Astrocyte (in vitro differentiated cells and primary cell): Measurements from ENCODE around the gene GRB10. TPM values are rescaled to one million over a fixed set of nuclear protein-coding genes. Genes with fewer than 3 reads are reported as not detected.

Source experiments
- DNase-seq: peaks from one replicate; pipeline ENCODE4 v3.0.0-alpha.2; 2010; ENCODE audit warnings: low read depth
- FAIRE-seq: peaks from 2 replicates; lab custom pipeline; 2011; peaks lifted over from hg19 to GRCh38; lab: Jason Lieb, UNC
- H2AFZ ChIP-seq: 2 replicates; pipeline ENCODE4 v1.6.0; 2012; ENCODE audit warnings: low read depth, low read length, inconsistent platforms
- H3K27ac ChIP-seq: 2 replicates; pipeline ENCODE4 v1.5.1; 2011; ENCODE audit warnings: low read depth, low read length, inconsistent platforms
- H3K27me3 ChIP-seq: 2 replicates; pipeline ENCODE4 v1.6.0; 2011; ENCODE audit warnings: low read length, inconsistent platforms; ENCODE audit not compliant: insufficient read depth
- H3K36me3 ChIP-seq: 2 replicates; pipeline ENCODE4 v1.5.1; 2011; ENCODE audit warnings: low read length, inconsistent platforms; ENCODE audit not compliant: insufficient read depth
- H3K4me1 ChIP-seq: 2 replicates; pipeline ENCODE4 v1.5.1; 2011; ENCODE audit warnings: low read length, inconsistent platforms; ENCODE audit not compliant: insufficient read depth
- H3K4me2 ChIP-seq: 2 replicates; pipeline ENCODE4 v1.6.0; 2012; ENCODE audit warnings: low read length, inconsistent platforms
- H3K4me3 ChIP-seq: 2 replicates; pipeline ENCODE4 v1.5.1; 2011; ENCODE audit warnings: low read depth, mild to moderate bottlenecking, low read length, inconsistent platforms; ENCODE audit not compliant: insufficient read depth
- H3K79me2 ChIP-seq: 2 replicates; pipeline ENCODE4 v1.6.0; 2012; ENCODE audit warnings: mild to moderate bottlenecking, low read length, inconsistent platforms; ENCODE audit not compliant: insufficient read depth
- H3K9ac ChIP-seq: 2 replicates; pipeline ENCODE4 v1.6.0; 2012; ENCODE audit warnings: mild to moderate bottlenecking, low read length, inconsistent platforms
- H3K9me3 ChIP-seq: 2 replicates; pipeline ENCODE4 v1.5.1; 2012; ENCODE audit warnings: low read depth, mild to moderate bottlenecking, low read length, inconsistent platforms; ENCODE audit not compliant: insufficient read depth
- H4K20me1 ChIP-seq: 2 replicates; pipeline ENCODE4 v1.6.0; 2012; ENCODE audit warnings: low read length, inconsistent platforms; ENCODE audit not compliant: insufficient read depth
- H3K27ac Mint-ChIP-seq: one replicate; pipeline ENCODE4 v1.8.0; 2021; ENCODE audit warnings: mild to moderate bottlenecking, mixed read lengths; ENCODE audit not compliant: unreplicated experiment
- H3K27me3 Mint-ChIP-seq: one replicate; pipeline ENCODE4 v1.8.0; 2021; ENCODE audit warnings: low read depth, mixed read lengths; ENCODE audit not compliant: unreplicated experiment
- H3K36me3 Mint-ChIP-seq: one replicate; pipeline ENCODE4 v1.8.0; 2021; ENCODE audit warnings: low read depth, mixed read lengths; ENCODE audit not compliant: unreplicated experiment
- H3K4me1 Mint-ChIP-seq: one replicate; pipeline ENCODE4 v1.8.0; 2021; ENCODE audit warnings: low read depth, mixed read lengths; ENCODE audit not compliant: unreplicated experiment
- H3K4me3 Mint-ChIP-seq: one replicate; pipeline ENCODE4 v1.8.0; 2021; ENCODE audit warnings: mild to moderate bottlenecking, moderate library complexity, mixed read lengths; ENCODE audit not compliant: unreplicated experiment
- H3K9me3 Mint-ChIP-seq: one replicate; pipeline ENCODE4 v1.8.0; 2021; ENCODE audit warnings: mild to moderate bottlenecking, mixed read lengths; ENCODE audit not compliant: unreplicated experiment
- EZH2 ChIP-seq: IDR thresholded peaks from 2 replicates; pipeline ENCODE4 v1.6.1; 2012; ENCODE audit warnings: mild to moderate bottlenecking, low read length, inconsistent platforms; ENCODE audit not compliant: insufficient read depth
- total RNA-seq: library from RNA; stranded (reverse); gene quantifications from 2 replicates; pipeline ENCODE4 v1.2.1, GENCODE V29; 2021
- TF ChIP-seq, protein P1 (sequence below): IDR thresholded peaks from 2 replicates; pipeline ENCODE4 v1.5.1; 2011; ENCODE audit warnings: low read depth, mild to moderate bottlenecking, inconsistent platforms, low read length, moderate library complexity; ENCODE audit not compliant: insufficient read depth

The GRB10 gene
- total RNA-seq, 1 donor from 2014 or later = 81.9 TPM

DNA sequence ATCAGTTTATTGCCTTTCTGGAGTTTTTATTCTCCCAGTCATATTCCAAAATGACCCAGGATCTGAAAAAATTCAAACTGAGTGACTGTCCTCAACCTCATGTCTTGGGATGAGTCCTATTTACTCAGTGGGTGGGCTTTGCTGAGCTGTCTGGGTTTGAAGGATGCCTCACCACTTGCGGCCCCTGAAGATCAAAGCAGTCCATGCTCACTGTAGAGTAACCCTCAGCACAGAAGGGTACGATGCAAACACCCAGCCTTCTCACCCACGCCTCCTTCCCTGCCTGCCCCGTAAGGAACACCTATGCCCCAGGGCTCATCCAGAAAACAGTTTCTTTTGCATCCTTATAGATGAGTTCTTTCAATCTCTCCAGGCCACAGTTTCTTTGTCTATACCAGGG, 42.2 kb upstream of the GRB10 start:
- H3K4me3 Mint-ChIP-seq = no peak overlapping the region
- no peak for TF ChIP-seq EZH2
- no peaks in the 10 kb centered on the region for H3K27me3 Mint-ChIP-seq
- H3K36me3 Mint-ChIP-seq = no peaks in the 10 kb centered on the region
- no peaks in the 10 kb centered on the region for H3K36me3 ChIP-seq
- H3K4me1 Mint-ChIP-seq = peaks cover 45% of the 10 kb centered on the region
- no peaks in the 10 kb centered on the region for H4K20me1 ChIP-seq
- no peak overlapping the region for H3K27ac ChIP-seq
- peaks cover 45% of the 10 kb centered on the region for H3K4me1 ChIP-seq
- no peaks in the 10 kb centered on the region for H3K9me3 Mint-ChIP-seq
- no peak overlapping the region for H3K27ac Mint-ChIP-seq
- FAIRE-seq (peak; percentile 47), DNase-seq (no peak)
- H2AFZ ChIP-seq = no peak overlapping the region
- H3K9ac ChIP-seq = no peak overlapping the region
- H3K79me2 ChIP-seq = no peaks in the 10 kb centered on the region
- H3K9me3 ChIP-seq = no peaks in the 10 kb centered on the region
- H3K4me2 ChIP-seq = peak overlapping the region; percentile 6
- H3K4me3 ChIP-seq = no peak overlapping the region
- no peaks in the 10 kb centered on the region for H3K27me3 ChIP-seq

DNA sequence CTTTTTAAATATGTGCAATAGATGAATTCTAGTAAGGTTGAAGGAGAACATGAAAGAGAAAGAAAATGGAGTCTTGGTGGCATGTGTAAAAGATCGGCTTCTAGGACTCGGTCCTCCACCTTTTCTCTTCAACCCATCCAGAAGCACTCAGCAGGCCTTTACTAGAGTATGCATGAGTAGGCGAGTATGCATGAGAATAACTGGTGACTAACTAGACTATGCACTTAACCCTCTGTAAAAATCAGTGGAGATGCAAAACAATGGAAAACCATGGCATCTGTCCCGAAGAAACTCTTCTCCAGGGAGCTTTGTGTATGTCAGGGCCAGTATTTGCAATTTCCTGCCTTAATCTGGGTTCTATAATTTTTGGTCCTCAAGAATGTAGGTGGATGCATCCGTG, 40.0 kb upstream of the GRB10 start:
- peak overlapping the region; percentile 75 for H3K27ac ChIP-seq
- Mint-ChIP-seq H3K27ac (no peak overlapping the region), H3K9me3 (no peaks in the 10 kb centered on the region), H3K4me1 (peaks cover 34% of the 10 kb centered on the region), H3K27me3 (no peaks in the 10 kb centered on the region), H3K4me3 (no peak overlapping the region), H3K36me3 (no peaks in the 10 kb centered on the region)
- peak overlapping the region; percentile 50 for H3K4me2 ChIP-seq
- no peaks in the 10 kb centered on the region for H3K27me3 ChIP-seq
- H3K9me3 ChIP-seq = no peaks in the 10 kb centered on the region
- H2AFZ ChIP-seq = no peak overlapping the region
- FAIRE-seq = no peak
- H3K36me3 ChIP-seq = no peaks in the 10 kb centered on the region
- TF ChIP-seq EZH2 = no peak
- TF ChIP-seq, protein P1, sequence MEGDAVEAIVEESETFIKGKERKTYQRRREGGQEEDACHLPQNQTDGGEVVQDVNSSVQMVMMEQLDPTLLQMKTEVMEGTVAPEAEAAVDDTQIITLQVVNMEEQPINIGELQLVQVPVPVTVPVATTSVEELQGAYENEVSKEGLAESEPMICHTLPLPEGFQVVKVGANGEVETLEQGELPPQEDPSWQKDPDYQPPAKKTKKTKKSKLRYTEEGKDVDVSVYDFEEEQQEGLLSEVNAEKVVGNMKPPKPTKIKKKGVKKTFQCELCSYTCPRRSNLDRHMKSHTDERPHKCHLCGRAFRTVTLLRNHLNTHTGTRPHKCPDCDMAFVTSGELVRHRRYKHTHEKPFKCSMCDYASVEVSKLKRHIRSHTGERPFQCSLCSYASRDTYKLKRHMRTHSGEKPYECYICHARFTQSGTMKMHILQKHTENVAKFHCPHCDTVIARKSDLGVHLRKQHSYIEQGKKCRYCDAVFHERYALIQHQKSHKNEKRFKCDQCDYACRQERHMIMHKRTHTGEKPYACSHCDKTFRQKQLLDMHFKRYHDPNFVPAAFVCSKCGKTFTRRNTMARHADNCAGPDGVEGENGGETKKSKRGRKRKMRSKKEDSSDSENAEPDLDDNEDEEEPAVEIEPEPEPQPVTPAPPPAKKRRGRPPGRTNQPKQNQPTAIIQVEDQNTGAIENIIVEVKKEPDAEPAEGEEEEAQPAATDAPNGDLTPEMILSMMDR = no peak
- peak; percentile 83 for DNase-seq
- no peaks in the 10 kb centered on the region for H4K20me1 ChIP-seq
- no peak overlapping the region for H3K4me3 ChIP-seq
- peaks cover 44% of the 10 kb centered on the region for H3K4me1 ChIP-seq
- H3K79me2 ChIP-seq = no peaks in the 10 kb centered on the region
- peak overlapping the region; percentile 61 for H3K9ac ChIP-seq

DNA sequence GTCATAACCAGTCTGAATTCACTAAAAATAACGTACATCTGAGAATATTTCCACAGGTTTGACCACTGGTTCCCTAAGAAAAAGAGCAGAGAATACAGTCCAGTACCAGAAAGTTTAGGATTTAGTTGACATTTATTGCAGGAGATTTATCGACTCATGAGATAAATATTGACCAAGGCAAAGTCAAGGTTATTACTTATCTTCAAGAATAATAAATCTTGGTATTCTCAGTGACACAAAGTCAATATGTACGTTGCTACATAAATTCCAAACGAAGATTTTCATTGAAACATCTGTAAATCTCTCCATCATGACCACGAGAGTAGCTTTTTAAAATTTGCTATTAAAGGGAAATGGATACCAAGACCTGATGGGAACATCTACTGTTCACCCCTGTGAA, 39.4 kb upstream of the GRB10 start:
- H3K4me3 Mint-ChIP-seq = no peak overlapping the region
- Histone ChIP-seq H3K4me3 (no peak overlapping the region), H3K9me3 (no peaks in the 10 kb centered on the region), H4K20me1 (no peaks in the 10 kb centered on the region), H3K9ac (peak overlapping the region; percentile 61), H3K27ac (peak overlapping the region; percentile 75), H3K36me3 (no peaks in the 10 kb centered on the region), H3K4me2 (peak overlapping the region; percentile 50), H2AFZ (no peak overlapping the region), H3K27me3 (no peaks in the 10 kb centered on the region), H3K79me2 (no peaks in the 10 kb centered on the region), H3K4me1 (peaks cover 38% of the 10 kb centered on the region)
- peaks cover 28% of the 10 kb centered on the region for H3K4me1 Mint-ChIP-seq
- DNase-seq (no peak), FAIRE-seq (peak; percentile 76)
- TF ChIP-seq, protein P1 = no peak
- no peak for TF ChIP-seq EZH2
- H3K27ac Mint-ChIP-seq = no peak overlapping the region
- H3K36me3 Mint-ChIP-seq = no peaks in the 10 kb centered on the region
- H3K27me3 Mint-ChIP-seq = no peaks in the 10 kb centered on the region
- no peaks in the 10 kb centered on the region for H3K9me3 Mint-ChIP-seq
